GM19395 (cell line): Measurements from ENCODE around the gene GAST.

Experiments used
- ATAC-seq: cut with Tn5 transposase; IDR thresholded peaks from one replicate; pipeline ENCODE4 v1.9.1; 2021; ENCODE audit warnings: mild to moderate bottlenecking, moderate library complexity; ENCODE audit not compliant: unreplicated experiment

The GAST gene

DNA sequence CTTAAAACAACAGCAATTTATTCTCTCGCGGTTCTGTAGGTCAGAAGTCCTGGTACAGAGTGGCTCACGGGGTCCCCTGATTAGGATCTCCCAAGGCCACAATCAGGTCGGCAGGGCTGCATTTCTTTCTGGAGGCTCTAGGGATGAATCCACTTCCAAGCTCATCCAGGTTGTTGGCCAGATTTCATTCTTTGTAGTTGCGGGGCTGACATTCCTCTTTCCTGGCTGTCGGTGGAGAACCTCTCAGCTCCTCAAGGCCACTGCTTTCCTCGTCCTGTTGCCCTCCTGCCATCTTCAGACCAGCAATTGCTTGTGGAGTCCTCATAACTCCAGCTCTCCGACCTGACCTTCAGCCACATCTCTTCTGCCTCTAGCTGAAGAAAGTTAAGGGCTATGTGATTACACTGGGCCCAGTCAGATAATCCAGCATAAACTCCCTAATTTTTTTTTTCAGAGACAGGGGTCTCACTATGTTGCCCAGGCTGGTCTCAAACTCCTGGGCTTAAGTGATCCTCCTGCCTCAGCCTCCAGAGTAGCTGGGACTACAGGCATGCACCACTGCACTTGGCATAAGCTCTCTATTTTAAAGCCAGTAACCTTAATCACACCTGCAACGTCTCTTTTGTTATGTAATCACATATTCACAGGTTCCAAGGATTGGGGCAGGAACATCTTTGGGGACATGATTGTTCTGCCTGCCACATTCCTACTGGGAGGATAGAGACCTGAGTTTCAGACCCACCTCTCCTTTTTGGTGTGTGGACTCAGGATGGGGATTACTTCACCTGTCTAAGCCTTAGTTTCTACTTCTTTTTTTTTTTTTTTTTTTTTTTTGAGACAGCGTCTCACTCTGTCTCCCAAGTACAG lies 4.1 kb upstream of the GAST start:
- ATAC-seq = no peak

DNA sequence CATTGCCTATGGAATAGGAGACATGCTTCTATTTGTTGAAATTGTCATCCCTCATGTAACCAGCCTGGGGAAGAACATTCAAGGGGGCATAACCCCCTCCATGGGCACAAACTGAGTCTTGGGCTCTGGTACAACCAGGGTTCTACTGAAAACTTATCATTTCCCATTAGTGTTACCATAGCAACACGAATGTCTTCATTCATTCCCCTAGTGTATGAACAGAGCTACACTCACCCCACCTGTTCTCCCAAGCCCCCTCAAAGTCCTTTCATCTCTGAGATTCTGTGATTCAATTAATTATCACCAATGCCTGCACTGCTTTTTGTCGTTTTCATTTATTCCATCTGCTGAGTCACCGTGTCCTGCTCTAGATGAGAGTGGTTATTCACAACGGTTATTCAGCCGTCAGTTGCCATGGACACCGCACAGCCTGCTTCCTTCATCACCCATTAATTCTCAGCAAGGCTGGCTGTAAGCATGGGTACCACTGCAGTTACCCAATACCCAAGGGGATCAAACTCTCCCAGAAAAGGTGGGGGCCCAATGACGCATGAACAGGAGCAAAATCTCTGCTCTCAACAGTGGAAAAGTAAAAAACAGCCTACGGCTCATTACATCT lies 1.6 kb upstream of the GAST start:
- ATAC-seq = no peak

DNA sequence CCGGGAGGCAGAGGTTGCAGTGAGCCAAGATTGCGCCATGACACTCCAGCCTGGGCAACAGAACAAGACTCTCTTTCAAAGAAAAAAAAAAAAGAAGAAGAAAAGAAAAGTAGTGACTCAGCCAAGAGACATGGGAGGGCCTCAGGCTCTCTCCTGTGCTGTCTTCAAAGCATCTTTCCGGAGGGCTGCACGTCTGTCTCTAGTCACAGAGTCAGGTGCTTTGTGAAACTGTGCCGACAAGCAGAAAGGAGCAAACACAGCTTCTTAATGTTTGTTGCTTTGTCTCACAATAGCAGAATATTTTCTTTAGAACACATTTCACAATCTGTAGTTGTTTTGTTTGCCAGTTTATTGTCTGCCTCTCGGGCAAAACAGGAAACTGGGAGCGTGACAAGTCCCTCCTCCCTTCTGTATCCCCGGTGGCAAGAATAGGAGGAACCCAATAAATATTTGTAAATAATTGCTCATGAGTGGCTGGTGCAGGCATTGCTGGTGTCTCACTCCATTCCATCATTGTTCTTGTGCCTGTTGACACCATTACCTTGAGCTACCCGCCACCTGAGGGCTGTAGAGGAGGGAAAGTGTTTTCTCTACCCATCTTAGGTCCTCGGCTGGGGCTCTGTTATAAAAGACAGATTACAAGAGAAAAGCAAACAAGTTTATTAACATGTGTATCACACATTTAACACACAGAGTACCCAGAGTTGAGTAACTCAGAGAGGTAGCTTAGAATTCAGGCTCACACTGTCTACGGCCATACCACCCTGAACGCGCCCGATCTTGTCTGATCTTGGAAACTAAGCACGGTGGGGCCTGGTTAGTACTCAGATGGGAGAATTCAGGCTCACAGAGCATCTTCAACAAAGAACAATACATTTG lies 5.5 kb downstream of the GAST start:
- ATAC-seq = no peak

DNA sequence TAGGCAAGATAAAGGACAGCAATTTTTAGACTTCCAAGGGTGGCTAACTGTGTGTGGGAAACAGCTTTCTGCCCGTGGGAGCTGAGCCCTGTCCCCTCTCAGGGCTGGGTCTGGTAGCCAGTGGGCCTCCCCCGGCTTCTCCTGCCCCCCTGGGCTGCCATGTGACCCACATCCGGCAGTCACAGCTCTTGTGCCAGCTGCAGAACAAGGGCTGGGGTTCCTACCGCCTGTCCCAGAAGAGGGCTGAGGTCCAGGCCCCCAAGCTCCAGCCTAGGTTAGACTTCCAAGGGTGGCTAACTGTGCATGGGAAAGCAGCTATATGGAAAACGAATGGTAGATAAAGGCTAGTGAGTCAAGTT lies 6.1 kb downstream of the GAST start:
- ATAC-seq = no peak

DNA sequence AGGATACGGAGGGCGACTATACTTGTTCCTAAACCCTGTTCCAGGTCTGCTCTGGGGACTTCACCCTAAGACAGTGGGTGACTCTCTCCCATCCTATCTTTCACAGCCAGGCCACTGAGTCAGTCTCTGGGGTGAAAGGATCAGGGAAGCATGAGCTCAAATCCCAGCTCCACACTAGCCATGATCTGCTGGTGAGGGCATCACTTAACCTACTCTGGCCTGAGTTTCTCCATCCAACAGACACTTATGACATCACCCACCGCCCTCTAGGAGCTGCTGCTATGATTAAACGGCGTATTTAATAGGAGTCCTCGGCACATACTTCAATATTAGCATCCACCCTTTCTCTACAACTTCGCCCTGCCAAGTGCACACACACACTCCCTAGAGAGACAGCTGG lies 10.1 kb downstream of the GAST start:
- no peak for ATAC-seq

DNA sequence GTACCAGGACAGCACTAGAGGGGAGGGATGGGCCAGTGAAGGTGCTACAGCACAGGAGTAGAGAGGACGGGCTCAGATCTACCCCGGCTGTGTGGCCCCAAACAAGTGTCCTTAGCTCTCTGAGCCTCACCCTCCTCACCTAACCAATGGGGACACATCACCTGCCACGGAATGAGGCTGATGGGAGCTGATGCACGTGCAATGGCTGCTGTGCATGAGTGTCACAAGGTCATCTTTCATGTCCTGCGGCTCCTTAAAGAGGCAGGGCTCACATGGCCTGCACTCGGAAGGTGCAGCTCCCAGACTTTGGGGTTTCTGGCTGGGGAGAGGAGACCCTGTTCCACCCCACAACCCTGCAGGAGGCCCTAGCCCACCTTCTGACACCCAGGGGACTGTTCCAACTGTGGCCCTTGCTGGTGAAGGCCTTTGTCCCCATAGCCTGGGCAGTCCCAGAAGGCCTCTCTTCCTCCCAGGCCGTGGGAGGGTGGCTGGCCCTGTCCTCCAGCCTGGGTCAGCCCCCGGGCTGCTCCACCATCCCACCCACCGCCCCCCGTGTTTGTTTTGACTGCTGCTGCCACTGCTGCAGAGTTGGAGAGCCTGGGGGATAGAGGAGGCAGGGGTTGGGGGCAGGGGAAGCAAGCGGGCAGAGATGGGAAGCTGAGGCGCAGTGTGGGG lies 11.8 kb downstream of the GAST start:
- ATAC-seq = no peak

DNA sequence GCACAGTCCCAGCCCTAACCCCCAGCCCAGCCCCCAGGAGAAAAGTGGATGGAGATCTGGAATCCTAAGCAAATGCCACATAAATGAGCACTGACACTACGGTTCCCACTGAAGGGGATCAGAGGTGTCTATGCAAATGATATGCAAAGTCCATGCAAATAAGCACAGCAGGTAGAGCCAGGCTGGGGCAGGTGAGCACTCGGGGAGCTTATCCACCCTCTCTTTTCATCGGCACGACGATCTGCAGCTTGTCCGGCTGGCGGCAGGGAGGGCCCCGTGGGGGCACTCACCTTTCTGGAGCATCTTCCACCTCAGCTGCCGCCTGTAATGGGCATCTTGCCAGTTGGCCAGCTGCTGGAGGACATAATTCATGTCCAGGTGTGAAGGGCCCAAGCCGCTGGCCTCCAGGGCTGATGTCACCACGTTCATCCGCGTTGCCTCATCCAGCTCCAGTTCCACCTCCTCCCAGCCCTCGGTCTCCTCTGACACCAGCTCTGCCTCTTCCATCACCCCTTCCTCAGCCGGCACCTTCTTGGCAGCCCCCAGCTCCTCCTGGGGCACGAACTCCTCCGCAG lies 12.4 kb downstream of the GAST start:
- ATAC-seq = no peak

DNA sequence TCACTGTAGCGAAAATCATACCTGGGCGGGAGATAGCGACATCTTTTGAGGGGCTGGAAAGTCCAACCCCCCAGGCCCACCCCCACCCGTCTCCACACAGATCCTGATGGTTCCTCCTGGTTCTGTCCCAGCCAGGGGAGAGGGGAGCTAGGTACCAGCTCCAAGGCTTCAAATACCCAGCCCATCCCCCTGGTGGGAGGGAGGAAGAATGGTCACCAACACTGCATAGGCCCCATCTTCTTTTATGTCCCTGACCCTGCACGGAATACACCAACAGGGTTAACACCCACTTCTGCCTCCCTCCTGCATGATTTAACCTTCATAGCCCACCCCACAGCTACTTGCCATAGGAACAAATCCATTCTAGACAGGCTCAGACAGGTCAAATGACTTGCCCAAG lies 13.0 kb downstream of the GAST start:
- ATAC-seq = no peak

DNA sequence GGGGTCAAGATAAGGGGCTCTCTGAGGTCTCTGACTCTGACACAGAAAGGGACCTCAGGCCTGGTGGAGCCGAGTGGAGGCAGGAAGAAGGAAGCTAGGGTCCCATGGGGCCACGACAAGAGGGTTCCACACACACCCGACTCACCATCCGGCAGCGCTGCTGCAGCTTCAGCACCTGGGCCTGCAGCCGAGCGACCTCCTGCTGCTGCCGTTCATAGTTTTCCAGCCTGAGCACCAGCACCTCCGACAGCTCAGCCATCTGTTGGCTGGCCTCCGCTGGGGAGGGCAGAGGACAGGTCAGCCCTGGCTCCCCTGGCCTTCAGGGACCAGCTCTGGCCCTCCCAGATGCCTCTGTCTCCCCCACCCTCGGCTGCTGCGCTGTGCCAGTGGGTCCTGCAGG lies 15.9 kb downstream of the GAST start:
- no peak for ATAC-seq

DNA sequence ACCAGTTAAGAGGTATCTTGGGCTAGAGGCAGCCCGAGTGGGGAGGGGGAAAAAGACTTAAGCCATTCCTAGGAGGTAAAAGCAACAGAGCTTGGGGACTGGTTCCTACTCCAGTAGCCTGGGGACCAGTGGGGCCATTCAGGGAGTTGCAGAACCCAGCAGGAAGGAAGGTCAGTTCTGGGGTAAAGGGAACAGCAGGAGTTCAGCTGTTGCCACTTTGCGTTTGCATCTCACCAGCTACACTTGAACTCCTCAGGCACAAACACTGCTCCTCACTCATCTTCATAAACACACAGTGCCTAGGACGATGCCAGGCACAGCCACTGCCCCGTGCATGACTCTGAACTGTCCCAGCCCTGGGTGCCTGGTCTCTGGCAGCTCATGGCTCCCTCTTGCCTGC lies 18.3 kb downstream of the GAST start:
- ATAC-seq = no peak

DNA sequence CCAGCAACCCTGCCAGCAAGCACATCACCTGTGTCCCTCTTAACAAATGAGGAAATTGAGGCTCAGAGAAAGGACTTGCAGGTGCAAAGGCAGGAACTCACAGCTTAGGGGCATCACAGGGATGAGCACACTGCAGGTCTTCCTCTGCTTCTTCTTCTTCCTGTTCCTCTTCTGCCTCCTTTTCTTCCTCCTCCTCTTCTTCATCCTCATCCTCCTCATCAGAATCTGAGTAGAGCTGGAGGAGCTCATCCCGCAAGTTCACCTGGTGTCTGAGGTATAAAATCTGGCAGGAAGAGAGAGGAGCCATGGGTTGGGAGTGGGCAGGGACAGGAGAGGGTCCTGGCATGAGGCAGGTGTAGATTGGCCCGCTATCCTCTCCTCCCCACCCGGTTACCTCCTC lies 19.7 kb downstream of the GAST start:
- no peak for ATAC-seq

DNA sequence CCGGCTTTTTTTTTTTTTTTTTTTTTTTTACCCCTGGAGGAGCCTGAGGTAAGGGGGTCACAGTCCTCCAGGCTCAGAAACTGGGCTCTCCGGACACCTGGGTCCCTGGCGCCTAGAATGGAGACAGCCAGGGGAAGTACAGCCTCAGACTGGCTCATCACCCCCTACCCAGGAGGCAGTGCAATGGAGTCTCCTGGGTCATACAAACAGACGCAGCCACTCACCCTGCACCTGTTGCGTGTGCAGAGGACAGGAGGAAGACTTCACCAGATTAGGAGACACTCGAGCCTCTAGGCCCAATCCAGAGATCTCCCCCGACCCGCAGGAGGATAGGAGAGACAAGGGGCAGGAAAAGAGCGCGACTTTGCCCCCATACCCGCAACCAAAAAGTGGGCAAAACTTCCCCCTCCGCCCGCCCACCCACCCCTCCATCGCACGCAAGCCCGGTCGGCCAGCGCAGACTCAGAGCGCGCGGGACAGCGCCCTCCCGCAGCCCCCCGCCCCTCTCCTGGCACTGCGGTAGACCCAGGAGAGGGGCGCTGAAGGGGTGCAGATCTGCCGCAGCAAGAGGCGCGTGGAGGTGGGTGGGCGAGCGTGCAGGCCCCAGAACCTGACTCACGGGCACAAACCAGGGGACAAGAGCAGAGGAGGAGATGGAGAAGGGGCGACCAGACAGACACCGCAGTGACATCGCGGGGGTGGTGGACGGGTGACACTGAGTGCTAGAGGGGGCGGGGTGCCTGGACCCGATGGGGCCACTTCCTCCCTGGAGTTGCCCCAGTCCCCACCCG lies 21.4 kb downstream of the GAST start:
- no peak for ATAC-seq

DNA sequence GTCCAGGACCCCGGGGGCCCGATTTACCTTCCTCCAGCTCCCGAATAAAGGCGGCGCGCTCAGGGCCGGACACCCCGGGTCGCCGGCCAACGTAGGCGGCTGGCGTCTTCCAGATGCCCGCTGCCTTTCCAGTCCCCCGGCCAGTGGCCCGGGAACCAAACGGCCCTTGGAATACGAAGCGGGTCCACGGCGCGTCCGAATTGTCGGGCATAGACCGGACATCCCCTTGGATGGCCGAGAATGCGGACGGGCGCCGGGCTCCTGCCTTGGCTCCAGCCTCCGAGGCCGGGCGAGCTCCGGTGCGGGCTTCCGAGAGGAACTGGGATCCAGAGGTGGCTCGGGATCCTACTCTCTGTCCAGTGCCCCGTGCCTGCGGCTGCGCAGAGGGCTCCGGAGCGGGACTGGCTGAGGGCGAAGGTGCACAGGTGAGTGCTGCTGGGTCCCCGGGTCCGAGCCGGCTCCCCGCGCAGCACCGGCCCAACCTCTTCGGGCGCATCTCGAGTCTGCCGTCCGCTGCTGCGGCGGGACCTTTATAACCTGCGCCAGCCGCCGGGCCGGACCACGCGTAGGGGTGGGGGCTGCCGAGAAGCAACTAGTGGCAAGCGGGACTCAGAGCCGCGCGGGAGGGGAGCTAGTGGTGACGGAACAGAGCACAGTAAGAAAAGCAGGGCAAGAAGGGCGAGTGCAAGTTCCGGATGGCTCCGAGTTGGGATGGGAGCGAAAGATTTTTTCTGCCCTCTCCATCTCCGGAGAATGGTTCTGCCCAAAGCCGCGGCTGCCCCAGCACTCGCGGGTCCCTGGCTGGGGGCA lies 22.2 kb downstream of the GAST start, which contains the start of gene HAP1:
TSS of gene HAP1 (minus strand) at position 505 of the 810 bp plus-strand sequence. CDS start at position 496, 9 bp downstream.
- no peak for ATAC-seq

DNA sequence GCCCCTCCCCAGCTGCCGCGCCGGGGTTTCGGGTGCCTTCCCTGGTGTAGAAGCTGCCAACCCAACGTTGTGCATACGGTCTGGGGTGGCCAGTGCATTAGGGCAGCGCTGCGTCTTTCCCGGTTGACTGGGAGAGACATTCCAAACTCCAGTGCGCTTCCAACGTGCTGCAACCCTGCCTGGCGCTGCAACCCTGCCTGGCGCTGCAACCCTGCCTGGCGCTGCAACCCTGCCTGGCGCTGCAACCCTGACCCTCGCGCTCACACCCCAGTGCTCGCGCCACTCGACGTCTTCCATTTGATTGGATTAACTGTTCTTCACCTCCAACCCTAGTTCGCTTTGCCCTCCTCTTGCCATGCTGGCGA lies 22.8 kb downstream of the GAST start:
- no peak for ATAC-seq

DNA sequence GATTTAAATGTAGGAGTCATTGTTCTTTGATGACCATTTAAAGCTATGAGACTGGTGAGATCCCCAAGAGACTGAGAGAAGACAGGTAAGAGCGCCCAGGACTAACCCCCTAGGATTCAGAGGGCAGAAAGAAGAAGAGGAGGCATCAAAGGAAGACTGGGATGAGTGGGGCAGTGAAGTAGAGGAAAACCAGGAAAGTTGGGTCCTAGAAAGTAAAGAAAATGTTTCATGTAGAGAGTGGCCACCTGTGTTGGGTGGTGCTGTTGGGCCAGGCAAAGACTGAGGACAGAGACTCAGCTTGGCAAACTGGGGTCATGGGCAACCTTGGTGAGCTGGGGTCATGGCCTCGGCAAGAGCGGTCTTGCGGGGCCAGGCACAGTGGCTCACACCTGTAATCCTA lies 23.6 kb downstream of the GAST start:
- ATAC-seq = no peak

DNA sequence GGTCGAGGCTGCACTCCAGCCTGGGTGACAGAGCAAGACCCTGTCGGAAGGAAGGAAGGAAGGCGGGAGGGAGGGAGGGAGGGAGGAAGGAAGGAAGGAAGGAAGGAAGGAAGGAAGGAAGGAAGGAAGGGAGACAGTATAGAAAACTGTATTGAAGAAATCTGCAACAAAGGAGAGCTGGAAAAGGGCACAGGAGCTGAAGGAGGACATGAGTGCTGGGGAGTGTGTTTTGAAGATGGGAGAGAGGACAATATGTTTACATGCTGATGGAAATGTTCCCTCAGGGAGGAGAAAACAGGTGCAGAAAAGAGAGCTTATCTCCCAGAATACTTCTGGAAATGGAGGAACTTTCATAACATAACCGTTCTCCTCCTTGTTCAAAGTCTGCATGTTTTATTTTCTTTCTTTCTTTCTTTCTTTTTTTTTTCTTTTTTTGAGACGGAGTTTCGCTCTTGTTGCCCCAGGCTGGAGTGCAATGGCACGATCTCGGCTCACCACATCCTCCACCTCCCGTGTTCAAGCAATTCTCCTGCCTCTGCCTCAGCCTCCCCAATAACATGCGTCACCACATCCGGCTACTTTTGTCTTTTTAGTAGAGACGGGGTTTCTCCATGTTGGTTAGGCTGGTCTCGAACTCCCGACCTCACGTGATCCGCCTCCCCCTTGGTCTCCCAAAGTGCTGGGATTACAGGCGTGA lies 25.0 kb downstream of the GAST start:
- ATAC-seq = no peak

DNA sequence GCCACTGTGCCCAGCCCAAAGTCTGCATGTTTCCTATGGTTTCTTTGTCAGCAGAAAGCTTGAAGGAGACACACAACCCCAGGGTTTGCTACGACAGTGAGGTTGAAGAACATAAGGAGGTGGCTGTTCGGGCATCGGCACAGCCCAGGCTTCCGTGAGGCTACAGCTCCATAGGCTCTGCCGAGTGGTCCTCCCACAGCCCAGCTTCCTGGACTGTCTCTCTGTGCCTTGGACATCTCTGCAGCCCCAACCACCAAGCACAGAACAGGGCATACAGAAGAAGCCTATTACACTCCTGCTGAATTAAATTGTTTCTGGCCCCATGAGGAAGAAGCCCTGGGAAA lies 25.5 kb downstream of the GAST start:
- no peak for ATAC-seq

DNA sequence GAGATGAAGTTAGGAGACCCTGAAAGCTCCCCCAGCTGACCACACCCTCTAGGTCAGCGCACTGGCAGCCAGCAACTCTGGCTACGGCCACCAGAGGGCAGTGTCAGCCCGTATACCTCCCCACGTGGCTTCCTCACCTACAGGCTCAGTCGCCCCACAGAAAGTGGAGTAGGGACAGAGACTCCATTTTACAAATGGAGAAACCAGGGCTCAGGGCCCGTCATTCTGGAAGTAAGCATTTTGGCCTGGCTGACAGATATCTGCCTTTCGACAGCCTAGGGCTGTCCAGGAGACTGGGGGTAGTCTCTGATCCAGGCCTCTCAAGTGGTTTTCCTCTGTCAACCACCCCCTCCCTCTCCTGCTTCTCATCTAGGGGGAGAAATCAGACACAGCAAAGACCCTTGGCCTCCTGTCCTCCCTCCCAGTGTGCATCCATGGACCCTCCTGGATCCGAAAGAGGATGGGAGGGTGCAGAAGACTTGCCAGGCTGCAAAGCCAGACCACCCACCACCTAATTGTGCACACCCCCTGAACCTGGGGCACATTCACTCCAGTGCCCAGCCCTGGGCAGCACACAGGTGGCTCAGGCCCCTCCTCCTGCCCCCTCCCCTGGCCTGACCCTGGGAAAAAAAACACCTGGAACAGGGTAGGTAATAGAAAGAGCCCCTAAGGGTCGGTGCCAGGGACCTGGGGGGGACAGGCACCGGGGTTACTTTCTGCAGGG lies 26.1 kb downstream of the GAST start:
- ATAC-seq = no peak
